HL-60 (cell line): ENCODE data around the gene FRMD5.
"Not testable (repeated sequence)": the region's sequence is repeated elsewhere in the genome, so short reads cannot be mapped to it uniquely, and the experiment has no call there.

Experiments used
- POLR2AphosphoS5 ChIP-seq: IDR thresholded peaks from 2 replicates; pipeline ENCODE4 v1.6.1; 2012; ENCODE audit warnings: low read depth
- TF ChIP-seq, protein P1 (sequence below): IDR thresholded peaks from one replicate; pipeline ENCODE4 v1.5.1; 2011; ENCODE audit warnings: low read length, control low read depth, inconsistent platforms; ENCODE audit not compliant: insufficient read depth
- TF ChIP-seq, protein P2 (sequence below): IDR thresholded peaks from 2 replicates; pipeline ENCODE4 v1.6.1; 2012; ENCODE audit warnings: low read depth; ENCODE audit not compliant: insufficient replicate concordance

DNA sequence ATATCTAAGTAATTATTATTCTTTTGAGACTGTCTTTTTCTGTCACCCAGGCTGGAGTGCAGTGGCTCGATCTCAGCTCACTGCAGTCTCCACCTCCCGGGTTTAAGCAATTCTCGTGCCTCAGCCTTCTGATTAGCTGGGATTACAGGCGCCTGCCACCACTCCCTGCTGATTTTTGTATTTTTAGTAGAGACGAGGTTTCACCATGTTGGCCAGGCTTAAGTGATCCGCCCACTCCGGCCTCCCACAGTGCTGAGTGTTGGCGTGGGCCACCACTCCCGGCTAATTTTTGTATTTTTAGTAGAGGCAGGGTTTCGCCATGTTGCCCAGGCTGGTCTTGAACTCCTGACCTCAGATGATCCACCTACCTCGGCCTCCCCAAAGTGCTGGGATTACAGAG is 369.8 kb downstream of the FRMD5 start:
- TF ChIP-seq, protein P1, sequence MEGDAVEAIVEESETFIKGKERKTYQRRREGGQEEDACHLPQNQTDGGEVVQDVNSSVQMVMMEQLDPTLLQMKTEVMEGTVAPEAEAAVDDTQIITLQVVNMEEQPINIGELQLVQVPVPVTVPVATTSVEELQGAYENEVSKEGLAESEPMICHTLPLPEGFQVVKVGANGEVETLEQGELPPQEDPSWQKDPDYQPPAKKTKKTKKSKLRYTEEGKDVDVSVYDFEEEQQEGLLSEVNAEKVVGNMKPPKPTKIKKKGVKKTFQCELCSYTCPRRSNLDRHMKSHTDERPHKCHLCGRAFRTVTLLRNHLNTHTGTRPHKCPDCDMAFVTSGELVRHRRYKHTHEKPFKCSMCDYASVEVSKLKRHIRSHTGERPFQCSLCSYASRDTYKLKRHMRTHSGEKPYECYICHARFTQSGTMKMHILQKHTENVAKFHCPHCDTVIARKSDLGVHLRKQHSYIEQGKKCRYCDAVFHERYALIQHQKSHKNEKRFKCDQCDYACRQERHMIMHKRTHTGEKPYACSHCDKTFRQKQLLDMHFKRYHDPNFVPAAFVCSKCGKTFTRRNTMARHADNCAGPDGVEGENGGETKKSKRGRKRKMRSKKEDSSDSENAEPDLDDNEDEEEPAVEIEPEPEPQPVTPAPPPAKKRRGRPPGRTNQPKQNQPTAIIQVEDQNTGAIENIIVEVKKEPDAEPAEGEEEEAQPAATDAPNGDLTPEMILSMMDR, result not testable (repeated sequence)
- TF ChIP-seq, protein P2, sequence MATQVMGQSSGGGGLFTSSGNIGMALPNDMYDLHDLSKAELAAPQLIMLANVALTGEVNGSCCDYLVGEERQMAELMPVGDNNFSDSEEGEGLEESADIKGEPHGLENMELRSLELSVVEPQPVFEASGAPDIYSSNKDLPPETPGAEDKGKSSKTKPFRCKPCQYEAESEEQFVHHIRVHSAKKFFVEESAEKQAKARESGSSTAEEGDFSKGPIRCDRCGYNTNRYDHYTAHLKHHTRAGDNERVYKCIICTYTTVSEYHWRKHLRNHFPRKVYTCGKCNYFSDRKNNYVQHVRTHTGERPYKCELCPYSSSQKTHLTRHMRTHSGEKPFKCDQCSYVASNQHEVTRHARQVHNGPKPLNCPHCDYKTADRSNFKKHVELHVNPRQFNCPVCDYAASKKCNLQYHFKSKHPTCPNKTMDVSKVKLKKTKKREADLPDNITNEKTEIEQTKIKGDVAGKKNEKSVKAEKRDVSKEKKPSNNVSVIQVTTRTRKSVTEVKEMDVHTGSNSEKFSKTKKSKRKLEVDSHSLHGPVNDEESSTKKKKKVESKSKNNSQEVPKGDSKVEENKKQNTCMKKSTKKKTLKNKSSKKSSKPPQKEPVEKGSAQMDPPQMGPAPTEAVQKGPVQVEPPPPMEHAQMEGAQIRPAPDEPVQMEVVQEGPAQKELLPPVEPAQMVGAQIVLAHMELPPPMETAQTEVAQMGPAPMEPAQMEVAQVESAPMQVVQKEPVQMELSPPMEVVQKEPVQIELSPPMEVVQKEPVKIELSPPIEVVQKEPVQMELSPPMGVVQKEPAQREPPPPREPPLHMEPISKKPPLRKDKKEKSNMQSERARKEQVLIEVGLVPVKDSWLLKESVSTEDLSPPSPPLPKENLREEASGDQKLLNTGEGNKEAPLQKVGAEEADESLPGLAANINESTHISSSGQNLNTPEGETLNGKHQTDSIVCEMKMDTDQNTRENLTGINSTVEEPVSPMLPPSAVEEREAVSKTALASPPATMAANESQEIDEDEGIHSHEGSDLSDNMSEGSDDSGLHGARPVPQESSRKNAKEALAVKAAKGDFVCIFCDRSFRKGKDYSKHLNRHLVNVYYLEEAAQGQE, result not testable (repeated sequence)
- not testable (repeated sequence) for TF ChIP-seq POLR2AphosphoS5
